ENCODE data around the gene HLA-DMB.

DNA sequence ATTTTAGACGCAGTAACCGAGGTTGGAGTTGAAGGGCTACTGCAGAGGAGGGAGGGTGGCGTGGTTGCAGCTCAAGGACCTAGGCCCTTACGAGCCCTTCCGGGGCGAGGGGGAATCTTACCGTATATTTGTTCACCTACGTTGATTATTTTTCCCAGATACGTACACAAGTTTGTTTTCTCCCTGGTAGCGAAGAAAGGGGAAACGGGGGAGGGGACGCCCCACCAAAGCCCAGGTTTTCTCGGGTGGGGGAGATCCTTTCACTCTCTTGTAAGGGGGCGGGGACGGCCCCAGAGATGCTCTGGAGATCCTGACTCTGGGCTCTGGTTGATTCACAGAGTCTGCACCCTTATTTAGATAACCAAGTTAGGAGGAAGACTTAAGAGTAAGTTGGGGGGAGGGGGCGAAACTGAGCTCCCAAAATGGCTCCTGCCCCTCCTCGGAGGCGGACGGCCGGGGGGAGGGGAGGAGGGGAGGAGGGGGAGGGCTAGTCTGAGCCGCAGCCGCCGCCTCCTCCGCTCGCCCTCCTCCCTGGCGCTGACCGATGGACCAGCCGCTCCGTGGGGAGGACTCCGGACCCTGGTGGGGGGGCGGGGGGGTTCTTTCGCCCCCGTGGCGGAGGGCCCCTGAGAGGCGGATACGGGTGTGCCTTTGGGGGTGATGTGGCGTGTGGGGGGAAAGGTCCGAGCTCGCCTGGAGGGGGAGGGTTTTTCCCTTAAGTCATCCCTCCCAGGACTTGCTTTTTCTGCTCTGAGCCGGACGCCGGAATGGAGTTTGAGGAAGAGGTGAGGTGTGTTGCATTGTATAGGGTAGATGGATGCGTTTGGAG is 29.8 kb upstream of the HLA-DMB start:
- TF ChIP-seq SP1 (IDR thresholded peaks at IDR 0.05) (no peak), TAF1 (conservative IDR thresholded peaks at IDR 0.05) (no peak)
- TF ChIP-seq, protein P1, sequence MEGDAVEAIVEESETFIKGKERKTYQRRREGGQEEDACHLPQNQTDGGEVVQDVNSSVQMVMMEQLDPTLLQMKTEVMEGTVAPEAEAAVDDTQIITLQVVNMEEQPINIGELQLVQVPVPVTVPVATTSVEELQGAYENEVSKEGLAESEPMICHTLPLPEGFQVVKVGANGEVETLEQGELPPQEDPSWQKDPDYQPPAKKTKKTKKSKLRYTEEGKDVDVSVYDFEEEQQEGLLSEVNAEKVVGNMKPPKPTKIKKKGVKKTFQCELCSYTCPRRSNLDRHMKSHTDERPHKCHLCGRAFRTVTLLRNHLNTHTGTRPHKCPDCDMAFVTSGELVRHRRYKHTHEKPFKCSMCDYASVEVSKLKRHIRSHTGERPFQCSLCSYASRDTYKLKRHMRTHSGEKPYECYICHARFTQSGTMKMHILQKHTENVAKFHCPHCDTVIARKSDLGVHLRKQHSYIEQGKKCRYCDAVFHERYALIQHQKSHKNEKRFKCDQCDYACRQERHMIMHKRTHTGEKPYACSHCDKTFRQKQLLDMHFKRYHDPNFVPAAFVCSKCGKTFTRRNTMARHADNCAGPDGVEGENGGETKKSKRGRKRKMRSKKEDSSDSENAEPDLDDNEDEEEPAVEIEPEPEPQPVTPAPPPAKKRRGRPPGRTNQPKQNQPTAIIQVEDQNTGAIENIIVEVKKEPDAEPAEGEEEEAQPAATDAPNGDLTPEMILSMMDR (IDR thresholded peaks at IDR 0.05; ENCODE audit: low read depth, low read length, missing input control): no peak
- TF ChIP-seq, protein P2, sequence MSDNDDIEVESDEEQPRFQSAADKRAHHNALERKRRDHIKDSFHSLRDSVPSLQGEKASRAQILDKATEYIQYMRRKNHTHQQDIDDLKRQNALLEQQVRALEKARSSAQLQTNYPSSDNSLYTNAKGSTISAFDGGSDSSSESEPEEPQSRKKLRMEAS (IDR thresholded peaks at IDR 0.05): no peak

All from liver (tissue), 3 donors.